Glomerular visceral epithelial cell (primary cell): ENCODE results near the gene AGRP.
"Not testable (repeated sequence)": the region's sequence is repeated elsewhere in the genome, so short reads cannot be mapped to it uniquely, and the experiment has no call there.

Experiments
- DNase-seq: peaks from one replicate; pipeline ENCODE4 v3.0.0-alpha.2; 2016; ENCODE audit errors: extremely low spot score

The AGRP gene

GRCh38 chr16:67504031-67505021 lies 21.0 kb upstream of the AGRP start:
- DNase-seq, result peak; percentile 9

GRCh38 chr16:67499106-67499505 lies 15.8 kb upstream of the AGRP start:
- DNase-seq, result no peak

- no peak for DNase-seq
These were observed 7.2 kb upstream of the AGRP start for GRCh38 chr16:67490335-67491096.

- DNase-seq, result no peak
These were observed 6.2 kb upstream of the AGRP start for GRCh38 chr16:67489401-67490083.

GRCh38 chr16:67487561-67487960 lies 4.2 kb upstream of the AGRP start:
- not testable (repeated sequence) for DNase-seq

- no peak for DNase-seq
These were observed 3.5 kb upstream of the AGRP start for GRCh38 chr16:67486805-67487204.

- no peak for DNase-seq
These were observed 581 bp upstream of the AGRP start for GRCh38 chr16:67483731-67484525.

GRCh38 chr16:67482233-67482924 lies 968 bp downstream of the AGRP start:
- no peak for DNase-seq

- peak; percentile 20 for DNase-seq
These were observed 1.6 kb downstream of the AGRP start for GRCh38 chr16:67481561-67482232.

- DNase-seq, result peak; percentile 97
These were observed 2.4 kb downstream of the AGRP start, which contains the start of gene ATP6V0D1 for GRCh38 chr16:67480833-67481560. TSS of gene ATP6V0D1 (minus strand) at chr16:67481157. CDS start at chr16:67481086, 71 bp downstream.

- DNase-seq, result no peak
These were observed 5.3 kb downstream of the AGRP start for GRCh38 chr16:67477960-67478554.

- DNase-seq, result no peak
These were observed 8.5 kb downstream of the AGRP start for GRCh38 chr16:67474551-67475455.

GRCh38 chr16:67471758-67472384 lies 11.5 kb downstream of the AGRP start:
- DNase-seq, result no peak

GRCh38 chr16:67470359-67470758 lies 13.0 kb downstream of the AGRP start:
- no peak for DNase-seq

- DNase-seq, result no peak
These were observed 14.6 kb downstream of the AGRP start for GRCh38 chr16:67468731-67469130.

GRCh38 chr16:67466581-67466980 lies 16.8 kb downstream of the AGRP start:
- no peak for DNase-seq

- no peak for DNase-seq
These were observed 18.8 kb downstream of the AGRP start for GRCh38 chr16:67464565-67464964.
